GM23338 (cell line): ENCODE measurements around the gene CNIH3. TPM values are rescaled to one million over a fixed set of nuclear protein-coding genes. Genes with fewer than 3 reads are reported as not detected.

Experiments used
- ATAC-seq: fragments of 200-7000 bp; cut with Tn5 transposase; 3 replicates; pipeline ENCODE4 v1.9.1; 2020
- DNase-seq: peaks from one replicate; pipeline ENCODE4 v3.0.0-alpha.2; 2015; ENCODE audit warnings: low spot score
- H2AFZ ChIP-seq: fragments of 200-600 bp; sonication (generic); 2 replicates; pipeline ENCODE4 v1.8.0; 2016; ENCODE audit warnings: antibody characterized with exemption, mild to moderate bottlenecking, moderate library complexity
- H3F3A ChIP-seq: fragments of 200-600 bp; sonication (generic); replicated peaks from 2 replicates; pipeline ENCODE4 v1.8.0; 2017; ENCODE audit warnings: antibody characterized with exemption, mixed run types, low read depth
- H3K27ac ChIP-seq: fragments of 200-600 bp; sonication (generic); 2 replicates; pipeline ENCODE4 v1.6.1; 2016; ENCODE audit warnings: low read depth
- H3K27me3 ChIP-seq: fragments of 200-600 bp; sonication (generic); 2 replicates; pipeline ENCODE4 v1.8.0; 2016; ENCODE audit warnings: mild to moderate bottlenecking, mixed run types, moderate library complexity; ENCODE audit not compliant: insufficient read depth
- H3K36me3 ChIP-seq: fragments of 200-600 bp; sonication (generic); 2 replicates; pipeline ENCODE4 v1.8.0; 2016; ENCODE audit warnings: mild to moderate bottlenecking; ENCODE audit not compliant: insufficient read depth
- H3K4me1 ChIP-seq: fragments of 200-600 bp; sonication (generic); 2 replicates; pipeline ENCODE4 v1.8.0; 2016; ENCODE audit warnings: mild to moderate bottlenecking, moderate library complexity; ENCODE audit not compliant: insufficient read depth
- H3K4me2 ChIP-seq: fragments of 200-600 bp; sonication (generic); 2 replicates; pipeline ENCODE4 v1.7.1; 2017; ENCODE audit warnings: mixed run types
- H3K4me3 ChIP-seq: fragments of 200-600 bp; sonication (generic); 2 replicates; pipeline ENCODE4 v1.6.1; 2016; ENCODE audit warnings: mixed run types
- H3K79me2 ChIP-seq: fragments of 200-600 bp; sonication (generic); replicated peaks from 2 replicates; pipeline ENCODE4 v1.8.0; 2017; ENCODE audit warnings: mild to moderate bottlenecking; ENCODE audit not compliant: insufficient read depth
- H3K9me2 ChIP-seq: fragments of 200-600 bp; sonication (generic); 2 replicates; pipeline ENCODE4 v1.8.0; 2017; ENCODE audit not compliant: insufficient read depth
- H4K20me1 ChIP-seq: fragments of 200-600 bp; sonication (generic); replicated peaks from 2 replicates; pipeline ENCODE4 v1.8.0; 2017; ENCODE audit warnings: mild to moderate bottlenecking; ENCODE audit not compliant: insufficient read depth
- H3K27ac Mint-ChIP-seq: 2 replicates; pipeline ENCODE4 v1.8.0; 2020; ENCODE audit warnings: inconsistent platforms, mild to moderate bottlenecking, moderate library complexity, mixed read lengths
- H3K27me3 Mint-ChIP-seq: 3 replicates; pipeline ENCODE4 v1.8.0; 2022; ENCODE audit warnings: low read depth, mild to moderate bottlenecking, moderate library complexity, mixed read lengths, inconsistent platforms; ENCODE audit not compliant: insufficient read depth, poor library complexity
- H3K36me3 Mint-ChIP-seq: 3 replicates; pipeline ENCODE4 v1.8.0; 2021; ENCODE audit warnings: low read depth, mild to moderate bottlenecking, inconsistent platforms, moderate library complexity, mixed read lengths
- H3K4me1 Mint-ChIP-seq: 3 replicates; pipeline ENCODE4 v1.8.0; 2020; ENCODE audit warnings: mild to moderate bottlenecking, inconsistent platforms, mixed read lengths
- H3K4me3 Mint-ChIP-seq: 3 replicates; pipeline ENCODE4 v1.8.0; 2021; ENCODE audit warnings: moderate library complexity, mild to moderate bottlenecking, inconsistent platforms, mixed read lengths
- H3K9me3 Mint-ChIP-seq: 3 replicates; pipeline ENCODE4 v1.8.0; 2020; ENCODE audit warnings: moderate library complexity, mild to moderate bottlenecking, inconsistent platforms, mixed read lengths
- CREB1 ChIP-seq: fragments of 250-450 bp; sonication (Bioruptor Pico); IDR thresholded peaks from 2 replicates; pipeline ENCODE4 v1.5.0; 2020; ENCODE audit warnings: low read depth, mild to moderate bottlenecking, moderate library complexity
- CTCF ChIP-seq, 2 experiments: fragments of 200-600 bp in 1 of 2; sonication (generic) in 1 of 2; conservative IDR thresholded peaks; 2 replicates each; pipeline versions ENCODE4 v1.5.1 to v1.6.1; 2016 to 2017; ENCODE audit warnings: antibody characterized with exemption in 2 of 2, low read depth in 2 of 2, mild to moderate bottlenecking in 2 of 2, moderate library complexity in 1 of 2
- ETS1 ChIP-seq: IDR thresholded peaks from 2 replicates; pipeline ENCODE4 v1.6.1; 2016; ENCODE audit warnings: antibody characterized with exemption
- EZH2 ChIP-seq: fragments of 200-600 bp; sonication (generic); IDR thresholded peaks from one replicate; pipeline ENCODE4 v1.8.0; 2017; ENCODE audit warnings: antibody characterized with exemption, mild to moderate bottlenecking, low read depth; ENCODE audit not compliant: unreplicated experiment
- EZH2phosphoT487 ChIP-seq: fragments of 200-600 bp; sonication (generic); IDR thresholded peaks from one replicate; pipeline ENCODE4 v1.8.1; 2018; ENCODE audit warnings: antibody characterized with exemption; ENCODE audit not compliant: unreplicated experiment
- JUNB ChIP-seq: IDR thresholded peaks from one replicate; pipeline ENCODE4 v1.6.1; 2016; ENCODE audit warnings: antibody characterized with exemption; ENCODE audit not compliant: unreplicated experiment
- NANOG ChIP-seq: IDR thresholded peaks from 2 replicates; pipeline ENCODE4 v1.6.1; 2016; ENCODE audit warnings: antibody characterized with exemption, borderline replicate concordance
- POLR2AphosphoS5 ChIP-seq: IDR thresholded peaks from 2 replicates; pipeline ENCODE4 v1.6.1; 2016; ENCODE audit warnings: antibody characterized with exemption, low read depth
- REST ChIP-seq: IDR thresholded peaks from one replicate; pipeline ENCODE4 v1.6.1; 2018; ENCODE audit warnings: antibody characterized with exemption; ENCODE audit not compliant: unreplicated experiment
- STAT1 ChIP-seq: IDR thresholded peaks from one replicate; pipeline ENCODE4 v1.6.1; 2016; ENCODE audit warnings: antibody characterized with exemption; ENCODE audit not compliant: unreplicated experiment
- ZNF114 ChIP-seq: fragments of 250-450 bp; sonication (Bioruptor Pico); IDR thresholded peaks from 2 replicates; pipeline ENCODE4 v1.5.0; 2020; ENCODE audit warnings: mild to moderate bottlenecking, moderate library complexity
- ZNF331 ChIP-seq: fragments of 250-450 bp; sonication (Bioruptor Pico); IDR thresholded peaks from 2 replicates; pipeline ENCODE4 v1.5.0; 2020; ENCODE audit warnings: low read depth, mild to moderate bottlenecking, moderate library complexity
- ZNF462 ChIP-seq: fragments of 250-450 bp; sonication (Bioruptor Pico); IDR thresholded peaks from 2 replicates; pipeline ENCODE4 v1.5.0; 2020; ENCODE audit warnings: mild to moderate bottlenecking, moderate library complexity
- polyA plus RNA-seq: library from polyadenylated mRNA; unstranded; fragments of >200 nt; fragmentation: Nextera tagmentation; extraction: Ambion mirVana; gene quantifications from 2 replicates; pipeline ENCODE4 v1.2.1, GENCODE V29; 2016
- total RNA-seq: library from RNA; depleted of rRNA; stranded (reverse); fragments of >200 nt; shearing (Covaris generic); gene quantifications from 2 replicates; pipeline ENCODE4 v1.2.3, GENCODE V29; 2014

CNIH3 gene
- total and polyA plus RNA-seq, 2 experiments from 2014 or later = 3.6 to 5.1 TPM

- DNase-seq = no peak
- no peaks in the 10 kb centered on the region for H3F3A ChIP-seq
- no peak overlapping the region for H3K27ac ChIP-seq
- no peaks in the 10 kb centered on the region for H3K79me2 ChIP-seq
- peaks cover 7% of the 10 kb centered on the region; the same call in 1 of the 3 replicates for H3K36me3 Mint-ChIP-seq
- H3K9me2 ChIP-seq = peaks cover 11% of the 10 kb centered on the region
- no peak overlapping the region for H3K4me3 Mint-ChIP-seq
- peaks cover 12% of the 10 kb centered on the region for H3K4me1 ChIP-seq
- no peak overlapping the region for H3K27ac Mint-ChIP-seq
- peaks cover 7% of the 10 kb centered on the region for H3K27me3 Mint-ChIP-seq
- no peak overlapping the region for H3K4me3 ChIP-seq
- no peak for ATAC-seq
- no peaks in the 10 kb centered on the region for H3K36me3 ChIP-seq
- no peaks in the 10 kb centered on the region for H3K27me3 ChIP-seq
- peaks cover 11% of the 10 kb centered on the region; the same call in 2 of the 3 replicates for H3K4me1 Mint-ChIP-seq
- no peak overlapping the region for H3K4me2 ChIP-seq
- H4K20me1 ChIP-seq = no peaks in the 10 kb centered on the region
- no peak overlapping the region for H2AFZ ChIP-seq
- H3K9me3 Mint-ChIP-seq = peaks cover 4% of the 10 kb centered on the region
- no peak for TF ChIP-seq ZNF462 (CRISPR knock-in tag)
- no peak for TF ChIP-seq STAT1
- no peak for TF ChIP-seq POLR2AphosphoS5
- no peak for TF ChIP-seq JUNB
- no peak for TF ChIP-seq ETS1
- no peak for TF ChIP-seq NANOG
- TF ChIP-seq ZNF331 (CRISPR knock-in tag) = no peak
- no peak for TF ChIP-seq CREB1
- no peak for TF ChIP-seq EZH2phosphoT487
- TF ChIP-seq CTCF (conservative IDR thresholded peaks at IDR 0.05; ENCODE audit: low read depth in 2 of 2) = no peak
- no peak for TF ChIP-seq EZH2
- TF ChIP-seq ZNF114 (CRISPR knock-in tag) = no peak
- no peak for TF ChIP-seq REST
Observed at GRCh38 chr1:224755586-224755985, 139.5 kb downstream of the CNIH3 start.
